ENCODE data around the gene GSE1. TPM values are rescaled to one million over a fixed set of nuclear protein-coding genes. Genes with fewer than 3 reads are reported as not detected.

Gene GSE1
- total RNA-seq, 4 donors from 2014 or later = 54.2 to 155 (median 71.9) TPM

DNA sequence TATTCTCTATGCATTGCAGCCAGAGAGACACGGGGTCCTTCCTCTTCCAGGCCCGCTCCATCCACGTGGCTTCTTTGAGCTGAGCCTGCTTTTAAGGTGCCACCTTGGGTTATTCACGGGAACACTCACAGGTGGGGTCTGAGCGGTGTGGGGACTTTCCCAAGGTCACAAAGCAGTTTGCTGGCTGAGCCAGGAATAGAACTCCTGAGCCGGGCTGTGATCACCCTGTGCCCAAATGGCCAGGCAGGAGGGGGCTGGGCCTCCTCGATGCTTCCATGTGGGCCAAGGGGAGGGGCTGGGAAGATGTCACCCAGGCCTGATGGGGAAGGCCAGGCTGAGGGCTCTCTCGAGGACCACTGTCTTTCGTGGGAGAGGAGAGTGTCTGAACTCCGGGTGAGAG is 13.0 kb upstream of the GSE1 start:
- Histone ChIP-seq H3K27me3 (no peaks in the 10 kb centered on the region), H3K4me3 (replicated peaks in 1 of 3) (no peak overlapping the region), H3K27ac (no peak overlapping the region), H3K36me3 (no peaks in the 10 kb centered on the region), H3K9me3 (no peaks in the 10 kb centered on the region), H3K4me1 (peaks cover 17 to 21% of the 10 kb centered on the region in 2 donors)
- WGBS, 2 donors = 75 to 76% methylated on average over 6 to 10 of the region's 10 CpGs
- DNase-seq = no peak
- intact Hi-C loops (cut with DNase I) = no loop called here
- TF ChIP-seq POLR2A (IDR thresholded peaks at IDR 0.05) = no peak
- TF ChIP-seq, protein P1, sequence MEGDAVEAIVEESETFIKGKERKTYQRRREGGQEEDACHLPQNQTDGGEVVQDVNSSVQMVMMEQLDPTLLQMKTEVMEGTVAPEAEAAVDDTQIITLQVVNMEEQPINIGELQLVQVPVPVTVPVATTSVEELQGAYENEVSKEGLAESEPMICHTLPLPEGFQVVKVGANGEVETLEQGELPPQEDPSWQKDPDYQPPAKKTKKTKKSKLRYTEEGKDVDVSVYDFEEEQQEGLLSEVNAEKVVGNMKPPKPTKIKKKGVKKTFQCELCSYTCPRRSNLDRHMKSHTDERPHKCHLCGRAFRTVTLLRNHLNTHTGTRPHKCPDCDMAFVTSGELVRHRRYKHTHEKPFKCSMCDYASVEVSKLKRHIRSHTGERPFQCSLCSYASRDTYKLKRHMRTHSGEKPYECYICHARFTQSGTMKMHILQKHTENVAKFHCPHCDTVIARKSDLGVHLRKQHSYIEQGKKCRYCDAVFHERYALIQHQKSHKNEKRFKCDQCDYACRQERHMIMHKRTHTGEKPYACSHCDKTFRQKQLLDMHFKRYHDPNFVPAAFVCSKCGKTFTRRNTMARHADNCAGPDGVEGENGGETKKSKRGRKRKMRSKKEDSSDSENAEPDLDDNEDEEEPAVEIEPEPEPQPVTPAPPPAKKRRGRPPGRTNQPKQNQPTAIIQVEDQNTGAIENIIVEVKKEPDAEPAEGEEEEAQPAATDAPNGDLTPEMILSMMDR (IDR thresholded peaks at IDR 0.05) = no peak

DNA sequence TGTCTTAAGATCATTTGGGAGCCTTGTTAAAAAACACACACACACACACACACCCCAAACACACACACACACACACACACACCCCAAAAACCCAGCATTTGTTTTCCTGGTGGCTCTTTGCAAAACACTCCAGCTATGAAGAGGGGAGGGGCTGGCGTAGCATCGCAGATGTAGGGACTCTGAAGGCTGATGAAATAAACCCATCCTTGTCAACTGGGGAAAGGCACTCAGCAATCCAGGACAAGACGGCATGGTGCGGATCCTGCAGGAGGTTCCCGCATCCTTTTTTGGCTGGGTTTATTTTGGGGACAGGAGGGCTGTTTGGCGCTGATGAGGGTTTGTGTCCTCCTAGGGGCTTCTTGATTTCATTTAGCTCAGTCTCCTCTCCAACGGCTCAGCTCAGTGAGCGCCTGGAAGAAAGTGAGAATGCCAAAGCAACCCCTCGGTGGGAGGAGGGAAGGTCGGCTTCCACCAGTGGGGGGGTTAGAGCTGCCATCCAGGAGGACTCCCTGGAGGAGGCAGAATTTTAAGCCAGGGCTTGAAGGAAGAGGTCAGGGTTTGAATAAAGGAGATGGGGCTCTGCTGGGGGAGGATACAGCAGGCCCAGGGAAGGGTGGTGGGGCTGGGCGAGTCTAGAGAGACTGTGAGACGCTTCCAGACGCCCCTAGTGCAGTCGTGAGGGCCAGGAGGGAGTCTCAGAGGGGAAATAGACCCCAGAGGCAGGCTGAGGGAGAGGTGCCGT is 12.4 kb upstream of the GSE1 start:
- DNase-seq = no peak
- Histone ChIP-seq H3K36me3 (no peaks in the 10 kb centered on the region), H3K4me1 (peaks cover 23 to 28% of the 10 kb centered on the region in 2 donors), H3K4me3 (replicated peaks in 1 of 3) (no peak overlapping the region), H3K27me3 (no peaks in the 10 kb centered on the region), H3K9me3 (no peaks in the 10 kb centered on the region), H3K27ac (peak overlapping the region in 1 of 3 donors; percentile 46)
- WGBS, 2 donors = 79 to 87% methylated on average over 15 of the region's 15 CpGs
- intact Hi-C loops (cut with DNase I) = no loop called here
- TF ChIP-seq, protein P1 (IDR thresholded peaks at IDR 0.05) = no peak
- no peak for TF ChIP-seq POLR2A (IDR thresholded peaks at IDR 0.05)

DNA sequence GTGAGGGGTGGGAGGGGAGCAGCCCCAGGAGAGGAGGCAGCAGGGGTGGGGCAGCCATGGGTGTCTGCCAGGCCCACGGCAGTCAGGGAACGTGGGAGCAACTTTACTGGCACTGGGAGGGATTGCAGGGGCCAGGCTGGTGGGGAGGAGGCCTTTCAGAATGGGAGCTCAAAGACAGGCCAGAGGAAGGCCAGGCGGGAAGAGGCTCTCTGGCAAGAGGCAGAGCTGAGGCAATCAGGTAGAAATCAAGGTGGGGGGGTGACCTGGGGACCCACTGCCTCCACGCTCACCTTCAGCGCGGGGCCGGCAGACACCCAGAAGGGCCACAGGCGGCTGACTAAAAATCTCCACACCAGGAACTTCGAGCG is 11.9 kb upstream of the GSE1 start:
- TF ChIP-seq, protein P1 (IDR thresholded peaks at IDR 0.05) = no peak
- TF ChIP-seq POLR2A (IDR thresholded peaks at IDR 0.05) = no peak
- no peaks in the 10 kb centered on the region for H3K9me3 ChIP-seq
- DNase-seq = no peak
- no peak overlapping the region for H3K4me3 ChIP-seq (replicated peaks in 1 of 3)
- no peaks in the 10 kb centered on the region for H3K27me3 ChIP-seq
- peak overlapping the region in 1 of 3 donors; percentile 46 for H3K27ac ChIP-seq
- H3K36me3 ChIP-seq = no peaks in the 10 kb centered on the region
- 76 to 89% methylated on average over 10 of the region's 10 CpGs for WGBS, 2 donors
- peaks cover 25 to 33% of the 10 kb centered on the region in 2 donors for H3K4me1 ChIP-seq
- intact Hi-C loops (cut with DNase I) = no loop called here

DNA sequence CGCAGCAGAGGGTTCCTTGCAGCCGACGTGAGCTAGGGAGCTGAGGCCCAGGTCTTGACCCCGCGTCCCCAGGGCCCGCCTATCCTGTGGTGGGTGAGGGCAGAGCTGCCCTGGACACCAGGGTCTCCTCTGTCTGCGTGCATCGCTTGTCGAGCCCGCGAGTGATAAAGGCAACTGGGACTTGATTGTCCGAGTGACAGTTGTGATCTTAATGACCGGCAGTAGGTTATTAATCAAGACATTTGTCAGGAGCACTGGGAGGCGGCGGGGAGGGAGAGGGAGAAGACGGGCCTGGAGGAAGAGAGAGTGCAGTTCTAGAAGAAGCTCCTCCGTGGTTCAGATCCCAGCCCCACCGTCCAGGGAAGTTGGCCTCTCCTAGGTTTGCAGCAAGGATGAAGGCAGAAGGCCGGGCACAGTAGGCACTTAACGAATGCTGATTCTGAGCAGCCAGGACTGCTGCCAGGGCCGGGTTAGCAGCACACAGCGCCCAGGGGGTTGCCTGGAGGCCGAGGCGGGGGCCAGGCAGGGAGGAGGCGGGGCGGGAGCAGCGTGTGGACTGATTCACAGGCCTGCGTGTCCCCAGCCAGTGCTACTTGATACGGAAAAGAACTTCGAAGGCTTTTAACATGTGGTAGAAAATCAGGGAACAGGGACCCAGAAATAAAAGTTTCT is 11.3 kb upstream of the GSE1 start:
- TF ChIP-seq, protein P1 (IDR thresholded peaks at IDR 0.05) = no peak
- TF ChIP-seq POLR2A (IDR thresholded peaks at IDR 0.05) = no peak
- Histone ChIP-seq H3K4me3 (replicated peaks in 1 of 3) (no peak overlapping the region), H3K9me3 (no peaks in the 10 kb centered on the region), H3K4me1 (peaks cover 25 to 39% of the 10 kb centered on the region in 2 donors), H3K27me3 (no peaks in the 10 kb centered on the region), H3K36me3 (no peaks in the 10 kb centered on the region), H3K27ac (peak overlapping the region; percentile 17 to 80 (median 38))
- 75 to 78% methylated on average over 29 to 30 of the region's 30 CpGs for WGBS, 2 donors
- intact Hi-C loops (cut with DNase I) = no loop called here
- peak; percentile 46 to 58 for DNase-seq

Data from thyroid gland (tissue), 4 donors.